HepG2 (cell line): ENCODE results near the gene EWSR1.

Source experiments
- CBX5 ChIP-seq: sonication (generic); formaldehyde crosslinking; IDR thresholded peaks from 2 replicates; pipeline ENCODE4 v1.4.0; 2020; ENCODE audit warnings: missing genetic modification reagents, borderline replicate concordance
- CHCHD3 ChIP-seq: sonication (generic); formaldehyde crosslinking; IDR thresholded peaks from 2 replicates; pipeline ENCODE4 v1.8.0; 2022; ENCODE audit warnings: mild to moderate bottlenecking, missing genetic modification reagents, moderate library complexity
- CTCF ChIP-seq: sonication (generic); formaldehyde crosslinking; IDR thresholded peaks from 2 replicates; pipeline ENCODE4 v1.5.0; 2020; ENCODE audit warnings: mild to moderate bottlenecking, missing genetic modification reagents, moderate library complexity
- FOXM1 ChIP-seq: sonication (generic); formaldehyde crosslinking; IDR thresholded peaks from 2 replicates; pipeline ENCODE4 v1.5.0; 2020; ENCODE audit warnings: missing genetic modification reagents
- GATAD1 ChIP-seq: IDR thresholded peaks from 2 replicates; pipeline ENCODE4 v1.6.1; 2016; ENCODE audit warnings: missing genetic modification reagents, missing compliant biosample characterization
- PBX3 ChIP-seq: sonication (generic); formaldehyde crosslinking; IDR thresholded peaks from 2 replicates; pipeline ENCODE4 v1.8.1; 2023; ENCODE audit warnings: missing genetic modification reagents, inconsistent platforms, borderline replicate concordance
- POLR2A ChIP-seq, 2 experiments: IDR thresholded peaks; 2 replicates each; pipeline ENCODE4 v1.6.1; 2011; ENCODE audit warnings: low read depth in 2 of 2, low read length in 2 of 2, mild to moderate bottlenecking in 1 of 2, moderate library complexity in 1 of 2; ENCODE audit not compliant: insufficient read depth in 1 of 2
- SAFB2 ChIP-seq: sonication (generic); formaldehyde crosslinking; IDR thresholded peaks from 2 replicates; pipeline ENCODE4 v1.5.1; 2020; ENCODE audit warnings: missing genetic modification reagents, low read depth, mild to moderate bottlenecking, borderline replicate concordance
- TP53 ChIP-seq: sonication (generic); formaldehyde crosslinking; conservative IDR thresholded peaks from 2 replicates; pipeline ENCODE4 v1.4.0; 2020; ENCODE audit warnings: missing genetic modification reagents
- ZFP36 ChIP-seq: fragments of 150-350 bp; IDR thresholded peaks from 2 replicates; pipeline ENCODE4 v1.6.1; 2018; ENCODE audit warnings: borderline replicate concordance, low read length, low read depth; ENCODE audit not compliant: partially characterized antibody
- ZNF121 ChIP-seq: sonication (generic); formaldehyde crosslinking; IDR thresholded peaks from 2 replicates; pipeline ENCODE4 v1.5.0; 2020; ENCODE audit warnings: mild to moderate bottlenecking, missing genetic modification reagents

- TF ChIP-seq FOXM1 (no peak), CHCHD3 (CRISPR knock-in tag) (no peak), POLR2A (IDR thresholded peaks at IDR 0.05; ENCODE audit: insufficient read depth in 1 of 2, low read depth in 2 of 2, low read length in 2 of 2) (no peak), GATAD1 (CRISPR knock-in tag) (no peak), CTCF (CRISPR knock-in tag) (peak; percentile 44), CBX5 (CRISPR knock-in tag) (no peak), ZNF121 (CRISPR knock-in tag) (no peak), PBX3 (CRISPR knock-in tag) (no peak), TP53 (CRISPR knock-in tag) (no peak), SAFB2 (CRISPR knock-in tag) (no peak), ZFP36 (no peak)
Measured at GRCh38 chr22:29219881-29220670, 48.0 kb upstream of the EWSR1 start.
